Measurements from ENCODE around the gene GAS2L1.
A peak's percentile ranks its signal among the peaks of the same experiment; 100 is the strongest.

Gene GAS2L1

GRCh38 chr22:29306175-29306834 is at the start of gene GAS2L1:
GAS2L1 (plus strand) TSS chr22:29306650; CDS start chr22:29308106, 1,456 bp downstream.
- no peak for DNase-seq

GRCh38 chr22:29257751-29258181 is 48.7 kb upstream of the GAS2L1 start:
- DNase-seq: no peak

GRCh38 chr22:29258407-29259252 is 47.8 kb upstream of the GAS2L1 start:
- DNase-seq: no peak

GRCh38 chr22:29259253-29259899 is 47.1 kb upstream of the GAS2L1 start:
- DNase-seq: no peak

- no peak for DNase-seq
These were observed 46.4 kb upstream of the GAS2L1 start for GRCh38 chr22:29260031-29260560.

GRCh38 chr22:29260601-29261315 is 45.7 kb upstream of the GAS2L1 start:
- no peak for DNase-seq

GRCh38 chr22:29263791-29264276 is 42.6 kb upstream of the GAS2L1 start:
- no peak for DNase-seq

GRCh38 chr22:29265305-29265704 is 41.1 kb upstream of the GAS2L1 start:
- DNase-seq: no peak

- no peak for DNase-seq
These were observed 40.5 kb upstream of the GAS2L1 start for GRCh38 chr22:29265929-29266328.

GRCh38 chr22:29266564-29267461 is 39.6 kb upstream of the GAS2L1 start:
- DNase-seq: no peak

GRCh38 chr22:29267462-29267857 is 39.0 kb upstream of the GAS2L1 start:
- no peak for DNase-seq

- peak; percentile 44 for DNase-seq
These were observed 38.5 kb upstream of the GAS2L1 start, which contains the start of the genes EWSR1 and RHBDD3 for GRCh38 chr22:29267858-29268510. EWSR1 (plus strand) TSS chr22:29268268; CDS start chr22:29268337, 69 bp downstream. RHBDD3 (minus strand) TSS chr22:29267981; CDS start chr22:29265626, 2,355 bp downstream.

GRCh38 chr22:29268511-29269229 is 37.8 kb upstream of the GAS2L1 start:
- DNase-seq: no peak

GRCh38 chr22:29269230-29269604 is 37.2 kb upstream of the GAS2L1 start:
- no peak for DNase-seq

GRCh38 chr22:29269731-29270474 is 36.5 kb upstream of the GAS2L1 start:
- no peak for DNase-seq

GRCh38 chr22:29270475-29271271 is 35.8 kb upstream of the GAS2L1 start:
- no peak for DNase-seq

GRCh38 chr22:29272624-29273023 is 33.8 kb upstream of the GAS2L1 start:
- no peak for DNase-seq

GRCh38 chr22:29275167-29275566 is 31.3 kb upstream of the GAS2L1 start:
- no peak for DNase-seq

Measured in NCI-H187 treated with DMSO at 0.1 percent for 48 hours (cell line).